Activated CD4-positive, alpha-beta T cell treated with anti-CD3 and anti-CD28 coated beads, Interleukin-2, amount 10 ng/mL, durations not matched to agents 24 days and 14 days (primary cell): Measurements from ENCODE around the gene PTPN3. TPM values are rescaled to one million over a fixed set of nuclear protein-coding genes. Genes with fewer than 3 reads are reported as not detected.

ENCODE experiments used
- total RNA-seq: library from RNA; stranded (reverse); gene quantifications from 2 replicates; pipeline ENCODE4 v1.2.3, GENCODE V29; 2022

The PTPN3 gene
- total RNA-seq, 1 donor from 2014 or later: 3.6 TPM

Other genes starting within 250 kb of the PTPN3 start
- gene EPB41L4B, start 177.2 kb downstream of the PTPN3 start, total RNA-seq: 1.2 and 1.5 TPM in 2 replicates